ENCODE measurements around the gene MBP. TPM values are rescaled to one million over a fixed set of nuclear protein-coding genes. Genes with fewer than 3 reads are reported as not detected.
A peak's percentile ranks its signal among the peaks of the same experiment; 100 is the strongest.

The MBP gene
- total RNA-seq, 1 donor from 2014 or later = 35.0 TPM

GRCh38 chr18:77043541-77044280 lies 88.9 kb downstream of the MBP start:
- TF ChIP-seq, protein P1, sequence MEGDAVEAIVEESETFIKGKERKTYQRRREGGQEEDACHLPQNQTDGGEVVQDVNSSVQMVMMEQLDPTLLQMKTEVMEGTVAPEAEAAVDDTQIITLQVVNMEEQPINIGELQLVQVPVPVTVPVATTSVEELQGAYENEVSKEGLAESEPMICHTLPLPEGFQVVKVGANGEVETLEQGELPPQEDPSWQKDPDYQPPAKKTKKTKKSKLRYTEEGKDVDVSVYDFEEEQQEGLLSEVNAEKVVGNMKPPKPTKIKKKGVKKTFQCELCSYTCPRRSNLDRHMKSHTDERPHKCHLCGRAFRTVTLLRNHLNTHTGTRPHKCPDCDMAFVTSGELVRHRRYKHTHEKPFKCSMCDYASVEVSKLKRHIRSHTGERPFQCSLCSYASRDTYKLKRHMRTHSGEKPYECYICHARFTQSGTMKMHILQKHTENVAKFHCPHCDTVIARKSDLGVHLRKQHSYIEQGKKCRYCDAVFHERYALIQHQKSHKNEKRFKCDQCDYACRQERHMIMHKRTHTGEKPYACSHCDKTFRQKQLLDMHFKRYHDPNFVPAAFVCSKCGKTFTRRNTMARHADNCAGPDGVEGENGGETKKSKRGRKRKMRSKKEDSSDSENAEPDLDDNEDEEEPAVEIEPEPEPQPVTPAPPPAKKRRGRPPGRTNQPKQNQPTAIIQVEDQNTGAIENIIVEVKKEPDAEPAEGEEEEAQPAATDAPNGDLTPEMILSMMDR (IDR thresholded peaks at IDR 0.05; ENCODE audit: borderline replicate concordance) = no peak
- intact Hi-C loops (cut with micrococcal nuclease) = no loop called here
- H3K27me3 ChIP-seq (ENCODE audit: low read depth) = no peaks in the 10 kb centered on the region
- no peaks in the 10 kb centered on the region for H3K9me3 ChIP-seq (replicated peaks)
- H3K4me3 ChIP-seq = no peak overlapping the region
- H3K27ac ChIP-seq (replicated peaks) = no peak overlapping the region
- no peak for DNase-seq
- peaks cover 8% of the 10 kb centered on the region for H3K36me3 ChIP-seq
- peaks cover 21% of the 10 kb centered on the region for H3K4me1 ChIP-seq

GRCh38 chr18:77042583-77042982 lies 90.0 kb downstream of the MBP start:
- H3K4me1 ChIP-seq = peaks cover 21% of the 10 kb centered on the region
- no peaks in the 10 kb centered on the region for H3K27me3 ChIP-seq (ENCODE audit: low read depth)
- H3K4me3 ChIP-seq = no peak overlapping the region
- TF ChIP-seq, protein P1 (IDR thresholded peaks at IDR 0.05; ENCODE audit: borderline replicate concordance) = no peak
- no peaks in the 10 kb centered on the region for H3K9me3 ChIP-seq (replicated peaks)
- intact Hi-C loops (cut with micrococcal nuclease) = no loop called here
- DNase-seq = peak; percentile 48
- H3K36me3 ChIP-seq = peaks cover 8% of the 10 kb centered on the region
- H3K27ac ChIP-seq (replicated peaks) = peak overlapping the region; percentile 43

DNA sequence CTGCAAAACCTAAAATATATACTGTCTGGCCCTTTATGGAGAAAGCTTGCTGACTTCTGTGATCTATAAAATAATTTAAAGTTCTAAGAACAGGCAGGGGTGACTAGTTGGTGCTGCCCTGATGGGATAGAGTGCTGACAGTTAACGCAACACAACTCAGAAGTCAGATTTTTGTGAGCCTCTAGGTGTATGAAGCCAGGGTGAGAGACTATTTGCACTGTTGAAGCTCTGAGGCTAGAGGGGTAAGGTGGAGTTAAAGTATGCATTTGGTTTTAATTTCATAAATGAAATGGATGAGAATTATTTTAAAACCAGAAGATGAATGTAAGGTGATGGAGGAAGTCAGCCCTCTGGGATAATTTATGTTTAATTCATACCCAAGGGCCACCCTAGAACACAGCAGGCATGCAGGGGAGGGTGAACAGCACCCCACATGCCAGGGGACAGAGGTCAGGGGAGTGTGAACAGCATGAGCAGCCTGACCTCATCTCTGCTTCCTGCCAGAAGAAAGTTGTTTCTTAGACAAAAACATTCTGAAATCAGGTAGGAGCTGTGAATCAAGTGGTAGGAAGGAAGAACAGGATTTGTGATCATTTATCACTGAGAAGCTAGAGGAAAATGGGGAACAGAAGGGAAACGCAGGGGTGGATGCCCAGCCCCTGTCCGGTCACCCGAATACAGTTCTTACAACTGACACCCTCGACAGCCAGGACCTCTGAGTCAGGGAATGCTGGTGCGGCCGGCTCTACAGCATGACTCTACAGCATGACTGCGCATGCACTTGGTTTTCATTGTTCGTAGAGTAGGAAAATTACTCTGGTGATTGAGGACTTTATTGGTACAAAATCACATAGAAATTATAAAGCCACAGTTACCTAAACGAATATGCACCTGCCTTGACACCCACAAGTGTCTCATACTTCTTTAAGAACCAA lies 93.1 kb downstream of the MBP start:
- no peak overlapping the region for H3K27ac ChIP-seq (replicated peaks)
- no peaks in the 10 kb centered on the region for H3K27me3 ChIP-seq (ENCODE audit: low read depth)
- no peak for DNase-seq
- peaks cover 32% of the 10 kb centered on the region for H3K4me1 ChIP-seq
- intact Hi-C loops (cut with micrococcal nuclease) = no loop called here
- TF ChIP-seq, protein P1 (IDR thresholded peaks at IDR 0.05; ENCODE audit: borderline replicate concordance) = no peak
- H3K4me3 ChIP-seq = no peak overlapping the region
- H3K9me3 ChIP-seq (replicated peaks) = no peaks in the 10 kb centered on the region
- no peaks in the 10 kb centered on the region for H3K36me3 ChIP-seq

DNA sequence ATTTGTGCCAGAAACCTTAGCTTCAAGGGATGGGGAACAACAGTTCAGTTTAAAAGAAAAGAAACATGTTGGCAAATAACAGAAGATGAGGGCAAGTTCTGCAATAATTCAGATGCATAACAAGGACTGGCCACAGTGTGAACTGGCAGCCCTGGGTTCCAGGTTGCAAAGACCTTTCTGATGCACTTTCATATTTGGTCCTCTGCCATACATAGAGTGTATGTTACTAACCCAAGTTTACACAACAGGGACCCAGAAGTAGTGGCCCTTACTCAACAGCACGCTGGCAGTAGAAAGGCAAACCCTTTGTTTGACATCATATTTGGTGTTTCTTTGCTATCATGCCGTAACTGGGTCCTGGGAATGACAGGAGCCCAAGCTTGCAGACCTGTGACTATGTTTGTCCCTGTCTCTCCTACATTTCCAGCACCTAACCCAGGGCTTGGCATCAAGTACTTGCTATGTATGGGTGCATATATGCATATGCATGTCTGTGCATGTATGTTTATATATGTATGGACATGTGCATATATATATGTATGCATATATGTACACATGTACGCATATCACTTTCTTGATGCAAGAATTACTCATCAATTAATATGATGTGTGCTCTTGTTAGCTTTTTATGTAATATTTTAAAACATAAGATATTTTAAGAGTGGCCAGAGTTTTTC lies 94.3 kb downstream of the MBP start:
- TF ChIP-seq, protein P1 (IDR thresholded peaks at IDR 0.05; ENCODE audit: borderline replicate concordance) = no peak
- Histone ChIP-seq H3K4me1 (peaks cover 32% of the 10 kb centered on the region), H3K27ac (replicated peaks) (no peak overlapping the region), H3K4me3 (no peak overlapping the region), H3K9me3 (replicated peaks) (no peaks in the 10 kb centered on the region), H3K27me3 (ENCODE audit: low read depth) (no peaks in the 10 kb centered on the region), H3K36me3 (no peaks in the 10 kb centered on the region)
- intact Hi-C loops (cut with micrococcal nuclease) = no loop called here
- no peak for DNase-seq

GRCh38 chr18:77037567-77037966 lies 95.0 kb downstream of the MBP start:
- Histone ChIP-seq H3K36me3 (no peaks in the 10 kb centered on the region), H3K4me1 (peaks cover 26% of the 10 kb centered on the region), H3K27ac (replicated peaks) (no peak overlapping the region), H3K4me3 (no peak overlapping the region), H3K27me3 (ENCODE audit: low read depth) (no peaks in the 10 kb centered on the region), H3K9me3 (replicated peaks) (no peaks in the 10 kb centered on the region)
- intact Hi-C loops (cut with micrococcal nuclease) = no loop called here
- TF ChIP-seq, protein P1 (IDR thresholded peaks at IDR 0.05; ENCODE audit: borderline replicate concordance) = no peak
- no peak for DNase-seq
